ENCODE data around the gene HECTD2. TPM values are rescaled to one million over a fixed set of nuclear protein-coding genes. Genes with fewer than 3 reads are reported as not detected.
"Not testable (repeated sequence)": the region's sequence is repeated elsewhere in the genome, so short reads cannot be mapped to it uniquely, and the experiment has no call there.

The HECTD2 gene
- polyA plus RNA-seq, 6 donors from 2014 or later, result 0.96 to 1.9 (median 1.8) TPM; not detected in 1

- no peak for ATAC-seq (ENCODE audit: low read depth in 2 of 2)
- Mint-ChIP-seq H3K4me3 (peak overlapping the region in 1 of 8 donors; percentile 21), H3K36me3 (no peaks in the 10 kb centered on the region), H3K27ac (peak overlapping the region in 1 of 6 donors; percentile 2), H3K27me3 (peaks cover 10 to 16% (median 15%) of the 10 kb centered on the region in 3 donors), H3K9me3 (peaks cover 0 to 24% (median 9%) of the 10 kb centered on the region in 7 donors), H3K4me1 (no peaks in the 10 kb centered on the region)
- no peak for DNase-seq
Measured at GRCh38 chr10:91558473-91558872, 148.3 kb downstream of the HECTD2 start.

- ATAC-seq (ENCODE audit: low read depth in 2 of 2) (no peak), DNase-seq (no peak)
- H3K36me3 Mint-ChIP-seq, result no peaks in the 10 kb centered on the region
- H3K9me3 Mint-ChIP-seq, result peaks cover 0 to 24% (median 9%) of the 10 kb centered on the region in 7 donors
- no peak overlapping the region for H3K27ac Mint-ChIP-seq
- no peak overlapping the region for H3K4me3 Mint-ChIP-seq
- no peaks in the 10 kb centered on the region for H3K4me1 Mint-ChIP-seq
- H3K27me3 Mint-ChIP-seq, result peaks cover 10 to 18% (median 18%) of the 10 kb centered on the region in 3 donors
Measured at GRCh38 chr10:91559169-91559568, 149.0 kb downstream of the HECTD2 start.

DNA sequence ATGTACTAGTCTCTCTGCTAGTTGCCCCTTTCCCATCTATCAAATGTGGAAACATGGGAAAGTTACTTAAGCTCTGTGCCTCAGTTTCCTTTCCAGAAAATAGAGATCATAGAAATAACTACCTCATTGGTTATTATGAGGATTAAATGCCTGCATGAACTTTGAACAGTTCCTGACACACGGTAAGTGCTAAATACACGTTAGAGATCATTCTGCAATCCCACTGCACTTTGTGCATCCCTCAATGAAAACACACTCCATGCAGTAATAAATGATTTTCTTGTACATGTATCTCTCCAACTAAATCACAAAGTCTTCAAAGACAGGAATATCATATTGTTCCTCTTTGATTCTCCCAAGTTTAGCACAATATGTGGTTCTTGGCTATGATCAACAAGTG, 149.6 kb downstream of the HECTD2 start:
- peaks cover 0 to 24% (median 9%) of the 10 kb centered on the region in 7 donors for H3K9me3 Mint-ChIP-seq
- no peaks in the 10 kb centered on the region for H3K36me3 Mint-ChIP-seq
- H3K4me3 Mint-ChIP-seq, result no peak overlapping the region
- H3K27me3 Mint-ChIP-seq, result peaks cover 10 to 18% (median 18%) of the 10 kb centered on the region in 3 donors
- H3K27ac Mint-ChIP-seq, result no peak overlapping the region
- ATAC-seq (ENCODE audit: low read depth in 2 of 2), result no peak
- no peak for DNase-seq
- H3K4me1 Mint-ChIP-seq, result no peaks in the 10 kb centered on the region

DNA sequence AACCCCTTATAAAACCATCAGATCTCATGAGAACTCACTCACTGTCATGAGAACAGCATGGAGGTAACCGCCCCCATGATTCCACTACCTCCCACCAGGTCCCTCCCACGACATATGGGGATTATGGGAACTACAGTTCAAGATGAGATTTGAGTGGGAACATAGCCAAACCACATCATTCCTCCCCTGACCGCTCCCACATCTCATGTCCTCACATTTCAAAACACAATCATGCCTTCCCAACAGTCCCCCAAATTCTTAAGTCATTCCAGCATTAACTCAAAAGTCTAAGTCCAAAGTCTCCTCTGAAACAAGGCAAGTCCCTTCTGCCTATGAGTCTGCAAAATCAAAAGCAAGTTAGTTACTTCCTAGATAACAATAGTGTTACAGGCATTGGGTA, 150.7 kb downstream of the HECTD2 start:
- not testable (repeated sequence) for DNase-seq; H3K36me3 Mint-ChIP-seq; H3K4me3 Mint-ChIP-seq; ATAC-seq (ENCODE audit: low read depth in 2 of 2); H3K4me1 Mint-ChIP-seq
- Mint-ChIP-seq H3K9me3 (peaks cover 0 to 24% (median 9%) of the 10 kb centered on the region in 7 donors), H3K27ac (peak overlapping the region in 1 of 6 donors; percentile 16), H3K27me3 (peaks cover 18 to 19% (median 18%) of the 10 kb centered on the region in 3 donors)

DNA sequence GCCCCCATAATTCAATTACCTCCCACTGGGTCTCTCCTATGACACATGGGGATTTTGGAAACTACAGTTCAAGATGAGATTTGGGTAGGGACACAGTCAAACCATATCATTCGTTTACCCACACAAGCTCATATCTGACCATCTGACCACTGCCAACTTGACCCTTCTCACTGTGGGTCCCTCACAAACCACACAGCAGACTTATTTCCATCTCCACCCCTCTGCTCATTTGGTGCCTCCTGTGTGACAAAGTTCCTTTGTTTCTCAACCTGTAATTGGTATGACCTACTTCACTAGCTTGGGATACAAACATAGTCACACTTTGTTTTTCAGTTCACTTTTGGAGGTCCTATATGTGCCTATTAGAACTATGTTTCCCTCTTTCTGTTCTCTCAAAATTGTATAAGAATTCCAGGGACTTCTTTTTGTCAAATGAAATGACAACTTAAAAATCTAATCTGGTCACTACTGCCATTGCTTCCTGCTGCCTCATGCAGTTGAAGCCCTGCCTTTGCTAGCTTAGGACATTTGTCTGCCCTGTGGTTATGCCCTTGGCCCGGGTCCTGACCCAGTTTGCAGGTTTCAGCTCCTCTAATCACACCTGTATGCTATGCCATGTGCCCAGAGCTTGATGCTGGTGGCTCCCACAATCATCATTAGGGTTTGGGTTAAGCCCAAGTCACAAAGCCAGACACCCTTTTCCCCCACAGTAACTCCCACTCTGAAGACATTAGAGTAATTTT, 152.9 kb downstream of the HECTD2 start:
- Mint-ChIP-seq H3K27me3 (peaks cover 20 to 26% (median 25%) of the 10 kb centered on the region in 3 donors), H3K36me3 (no peaks in the 10 kb centered on the region), H3K27ac (no peak overlapping the region), H3K4me3 (no peak overlapping the region), H3K9me3 (peaks cover 0 to 24% (median 9%) of the 10 kb centered on the region in 7 donors), H3K4me1 (no peaks in the 10 kb centered on the region)
- ATAC-seq (ENCODE audit: low read depth in 2 of 2) (no peak), DNase-seq (no peak)

DNA sequence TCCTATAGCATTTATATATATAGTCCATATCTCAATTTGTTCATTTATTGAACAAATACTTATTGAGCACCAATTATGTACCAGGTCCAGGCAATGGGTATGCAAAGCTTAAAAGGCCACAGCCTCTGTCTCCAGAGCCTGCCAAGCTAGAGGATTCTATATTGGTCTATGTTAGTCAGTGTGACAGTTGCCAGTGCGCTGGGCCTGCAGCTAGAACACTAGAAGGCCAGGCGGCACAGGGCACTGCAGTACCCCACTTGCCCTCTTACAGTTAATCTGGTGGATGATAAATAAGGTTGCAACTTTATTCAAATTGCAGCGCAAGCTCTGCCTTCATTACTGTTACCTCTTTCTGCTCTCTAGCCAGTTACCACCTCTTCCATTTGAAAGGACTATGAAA, 153.9 kb downstream of the HECTD2 start:
- ATAC-seq (ENCODE audit: low read depth in 2 of 2) (no peak), DNase-seq (no peak)
- Mint-ChIP-seq H3K27me3 (peaks cover 20 to 26% (median 25%) of the 10 kb centered on the region in 3 donors), H3K4me3 (no peak overlapping the region), H3K27ac (no peak overlapping the region), H3K36me3 (no peaks in the 10 kb centered on the region), H3K9me3 (peaks cover 0 to 24% (median 9%) of the 10 kb centered on the region in 7 donors), H3K4me1 (no peaks in the 10 kb centered on the region)

Other genes with a start within 250 kb of the HECTD2 start
- gene PCGF5, start 189.7 kb upstream of the HECTD2 start, polyA plus RNA-seq (ENCODE audit: low read depth in 6 of 6), result 100 to 1,000 TPM in 4 of 6 donors, 10 to 100 TPM in 2; 87.8 to 137 (median 112) TPM
- gene PPP1R3C, start 222.7 kb downstream of the HECTD2 start, polyA plus RNA-seq (ENCODE audit: low read depth in 6 of 6), result not detected